T-helper 1 cell treated with Interleukin-12 subunit alpha and Interleukin-12 subunit beta and Interleukin-4 antibody, amounts not matched to agents 30 ng/mL and 1 ng/mL, for 36 hours (primary cell): ENCODE results near the gene HOGA1. TPM values are rescaled to one million over a fixed set of nuclear protein-coding genes. Genes with fewer than 3 reads are reported as not detected.

Experiments
- intact Hi-C: fragments of 100-400 bp; cut with micrococcal nuclease; formaldehyde crosslinking; loops from one replicate; pipeline ENCODE4 v1.15.1; 2024
- total RNA-seq: library from RNA; stranded (reverse); gene quantifications from 2 replicates; pipeline ENCODE4 v1.2.3, GENCODE V29; 2022

The HOGA1 gene
- total RNA-seq, 1 donor from 2014 or later = not detected

DNA sequence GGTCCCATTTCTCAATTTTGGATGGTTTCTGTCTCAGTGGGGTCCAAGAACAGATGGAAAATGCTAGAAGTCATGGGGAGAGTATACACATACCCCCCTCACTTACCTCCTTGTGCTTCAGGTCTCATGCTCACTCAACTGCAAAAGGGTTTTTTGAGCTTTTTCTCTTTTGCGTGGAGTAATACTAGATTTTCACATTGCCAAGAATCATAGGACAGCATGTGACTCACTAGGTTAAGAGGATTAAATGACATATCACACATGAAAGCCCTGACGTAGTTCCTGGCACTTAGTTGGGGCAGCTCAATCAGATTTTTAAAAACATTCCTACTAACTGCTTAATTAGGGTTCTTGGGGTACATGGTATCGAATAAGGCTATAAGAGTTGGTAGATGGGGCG is 60.7 kb downstream of the HOGA1 start:
- intact Hi-C loops = loop anchor here (5.0 kb wide), 1 partner anchor 813 kb away; the partner anchor contains the start of gene LCOR

DNA sequence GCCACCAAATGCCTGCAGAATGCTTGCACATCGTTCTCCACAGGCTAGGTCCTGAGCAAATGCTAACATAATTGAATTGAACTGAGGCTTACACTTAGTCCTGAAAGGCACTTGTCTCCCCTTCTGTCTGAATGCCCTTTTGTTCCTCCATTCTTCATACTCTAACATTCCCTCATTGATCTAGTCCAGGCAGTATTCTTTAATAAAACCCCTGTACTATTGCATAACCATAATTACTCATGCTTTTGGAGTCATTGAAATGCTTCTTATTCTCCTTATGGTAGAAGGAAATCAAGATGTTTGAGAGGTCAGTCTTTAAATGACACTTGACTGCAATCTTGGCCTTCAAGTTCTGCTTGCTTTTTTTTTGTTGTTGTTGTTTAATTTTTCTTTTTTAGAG is 63.4 kb downstream of the HOGA1 start:
- intact Hi-C loops = no loop called here

DNA sequence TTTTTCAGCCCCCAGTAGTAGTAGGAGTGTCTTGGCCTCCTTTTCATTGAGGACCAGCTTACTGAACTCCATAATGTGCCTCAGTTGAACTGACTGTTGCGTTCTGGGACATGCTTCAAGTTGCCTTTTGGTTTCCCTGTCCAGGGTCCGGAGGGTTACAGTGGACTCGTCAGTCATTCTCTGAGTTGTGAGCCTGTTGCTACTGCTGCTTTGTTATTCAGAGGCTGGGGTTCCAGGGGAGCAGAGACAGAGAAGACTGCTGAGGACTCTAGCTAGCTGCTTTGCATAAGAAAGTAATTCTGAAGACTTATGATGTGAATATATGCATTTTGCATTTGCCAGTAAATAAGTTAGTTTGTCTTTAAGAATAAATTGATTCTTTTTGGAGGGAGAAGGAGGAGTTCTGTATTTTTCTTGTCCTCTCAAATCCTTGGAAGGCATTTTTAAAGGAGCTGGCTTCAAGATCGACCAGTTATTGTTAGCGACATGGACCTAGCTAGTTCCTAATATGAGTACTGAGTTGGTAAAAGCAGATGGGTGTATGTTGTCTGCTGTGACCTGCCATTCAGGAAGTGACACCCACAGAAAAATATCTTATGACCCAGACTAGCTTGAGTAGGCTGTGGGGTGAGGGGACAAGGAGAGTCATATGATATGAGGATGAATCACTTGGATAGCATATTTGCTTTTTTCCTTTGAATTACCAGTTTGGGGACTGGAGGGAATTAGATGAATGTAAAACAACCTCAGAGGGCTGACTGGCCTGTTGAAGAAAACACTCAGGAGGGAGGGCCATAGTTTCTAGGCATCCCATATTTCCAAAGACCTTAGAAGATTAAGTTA is 64.6 kb downstream of the HOGA1 start:
- intact Hi-C loops = loop anchor here (1.0 to 2.0 kb wide), 2 partner anchors 8 to 38 kb away; partner anchors contain the start of genes AVPI1 and PI4K2A

- intact Hi-C loops = loop anchor here (1.0 to 2.0 kb wide), 2 partner anchors 9 to 37 kb away; partner anchors contain the start of genes AVPI1 and PI4K2A
Observed at GRCh38 chr10:97649405-97649750, 65.2 kb downstream of the HOGA1 start.

DNA sequence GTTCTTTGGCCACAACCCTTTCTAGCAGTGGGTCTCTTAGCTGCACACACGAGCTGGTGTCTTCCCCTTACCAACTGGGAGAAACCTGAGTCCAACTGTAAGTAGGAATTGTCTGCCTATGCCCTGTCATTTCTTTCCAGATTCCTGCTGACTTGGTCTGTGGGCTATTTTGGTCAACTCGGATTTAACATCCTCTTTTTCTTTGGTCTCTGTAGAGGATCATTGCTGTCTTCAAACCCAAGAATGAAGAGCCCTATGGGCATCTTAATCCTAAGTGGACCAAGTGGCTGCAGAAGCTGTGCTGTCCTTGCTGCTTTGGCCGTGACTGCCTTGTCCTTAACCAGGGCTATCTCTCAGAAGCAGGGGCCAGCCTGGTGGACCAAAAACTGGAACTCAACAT is 66.5 kb downstream of the HOGA1 start:
- intact Hi-C loops = no loop called here

GRCh38 chr10:97651773-97652172 is 67.6 kb downstream of the HOGA1 start:
- intact Hi-C loops = no loop called here

- intact Hi-C loops = no loop called here
Observed at GRCh38 chr10:97656777-97657176, 72.6 kb downstream of the HOGA1 start.

GRCh38 chr10:97659589-97659988 is 75.4 kb downstream of the HOGA1 start:
- intact Hi-C loops = no loop called here

Other genes starting within 250 kb of the HOGA1 start
- 8.8 and 8.9 TPM in 2 replicates for gene FRAT2, start 249.7 kb upstream of the HOGA1 start, total RNA-seq
- 36.9 and 39.0 TPM in 2 replicates for gene RRP12, start 183.0 kb upstream of the HOGA1 start, total RNA-seq
- gene PGAM1, start 158.2 kb upstream of the HOGA1 start, total RNA-seq = 446 and 454 TPM in 2 replicates
- gene EXOSC1, start 138.4 kb upstream of the HOGA1 start, total RNA-seq = 53.8 and 57.6 TPM in 2 replicates
- 45.2 and 47.0 TPM in 2 replicates for gene ZDHHC16, start 138.2 kb upstream of the HOGA1 start, total RNA-seq
- gene MMS19, start 86.0 kb upstream of the HOGA1 start, total RNA-seq = 71.2 and 73.6 TPM in 2 replicates
- gene UBTD1, start 85.5 kb upstream of the HOGA1 start, total RNA-seq = 0.90 and 1.5 TPM in 2 replicates
- 0.32 TPM in 1 of 2 replicates, not detected in the other for gene ANKRD2, start 11.6 kb upstream of the HOGA1 start, total RNA-seq
- gene C10orf62, start 5.3 kb downstream of the HOGA1 start, total RNA-seq = not detected in 2 replicates
- 1.1 and 1.3 TPM in 2 replicates for gene MORN4, start 49.1 kb downstream of the HOGA1 start, total RNA-seq
- 13.9 and 14.1 TPM in 2 replicates for gene PI4K2A, start 56.3 kb downstream of the HOGA1 start, total RNA-seq
- 0.42 and 0.83 TPM in 2 replicates for gene AVPI1, start 102.9 kb downstream of the HOGA1 start, total RNA-seq
- gene MARVELD1, start 129.3 kb downstream of the HOGA1 start, total RNA-seq = 2.7 TPM in 2 replicates
- 33.1 and 33.6 TPM in 2 replicates for gene ZFYVE27, start 152.7 kb downstream of the HOGA1 start, total RNA-seq
- not detected in 2 replicates for gene SFRP5, start 187.6 kb downstream of the HOGA1 start, total RNA-seq